Measurements from ENCODE around the gene KIAA1671. TPM values are rescaled to one million over a fixed set of nuclear protein-coding genes. Genes with fewer than 3 reads are reported as not detected.

The KIAA1671 gene
- polyA plus RNA-seq, 1 of the 3 experiments (the other 2 are of a cell fraction) = 7.4 TPM

- no peak for TF ChIP-seq EP300 (IDR thresholded peaks at IDR 0.05; ENCODE audit: borderline replicate concordance in 1 of 2, low read depth in 1 of 2, low read length in 1 of 2)
- no peak for TF ChIP-seq MAX (IDR thresholded peaks at IDR 0.05; ENCODE audit: low read depth)
- no peak for TF ChIP-seq RFX5 (IDR thresholded peaks at IDR 0.05; ENCODE audit: low read length)
- TF ChIP-seq FOSL2 (IDR thresholded peaks at IDR 0.05; ENCODE audit: borderline replicate concordance, low read depth) = no peak
- no peak for TF ChIP-seq MXI1 (IDR thresholded peaks at IDR 0.05; ENCODE audit: low read depth, low read length)
- no peak for TF ChIP-seq ZBTB33 (IDR thresholded peaks at IDR 0.05; ENCODE audit: borderline replicate concordance, low read depth)
- TF ChIP-seq MEF2A (IDR thresholded peaks at IDR 0.05; ENCODE audit: borderline replicate concordance, low read depth) = no peak
- TF ChIP-seq RAD21 (IDR thresholded peaks at IDR 0.05; ENCODE audit: low read length) = no peak
- no peak for TF ChIP-seq GABPA (IDR thresholded peaks at IDR 0.05; ENCODE audit: low read depth)
- TF ChIP-seq SMC3 (IDR thresholded peaks at IDR 0.05; ENCODE audit: low read depth, low read length) = no peak
- no peak for TF ChIP-seq TCF12 (IDR thresholded peaks at IDR 0.05)
- 92% methylated on average over 15 of the region's 16 CpGs for WGBS (ENCODE audit: low lambda C conversion rate)
- Histone ChIP-seq H3K27ac (ENCODE audit: low read depth in 2 of 2, low read length in 1 of 2) (no peak overlapping the region), H3K4me1 (ENCODE audit: control insufficient read depth in 1 of 2, insufficient read depth in 2 of 2, low read depth in 1 of 2, low read length in 1 of 2) (peaks cover 0 to 39% of the 10 kb centered on the region in 2 experiments; a peak in 1 of 4 replicates), H3K9me2 (no peaks in the 10 kb centered on the region), H3K4me3 (ENCODE audit: low read depth in 2 of 2, low read length in 1 of 2) (no peak overlapping the region), H3K9me3 (no peaks in the 10 kb centered on the region), H3K27me3 (ENCODE audit: insufficient read depth) (no peaks in the 10 kb centered on the region), H3K79me2 (ENCODE audit: insufficient read depth) (no peaks in the 10 kb centered on the region), H3F3A (replicated peaks; ENCODE audit: insufficient read depth) (no peaks in the 10 kb centered on the region), H3K4me2 (no peak overlapping the region), H4K20me1 (ENCODE audit: insufficient read depth) (no peaks in the 10 kb centered on the region), H3K36me3 (replicated peaks in 1 of 2; ENCODE audit: control insufficient read depth in 1 of 2, insufficient read depth in 2 of 2, low read length in 1 of 2) (no peaks in the 10 kb centered on the region), H2AFZ (ENCODE audit: low read depth) (no peak overlapping the region), H3K9ac (no peak overlapping the region)
- ChIA-PET CTCF (interaction anchor here (1.0 kb wide), 2 partner anchors 13 to 16 kb away, joined by 3 read pairs; no protein-coding TSS in a partner anchor), POLR2A (no interaction called here)
- no peak for DNase-seq
Measured at GRCh38 chr22:25064894-25065560, 112.5 kb downstream of the KIAA1671 start.

- TF ChIP-seq YY1 (IDR thresholded peaks at IDR 0.05; ENCODE audit: low read depth) (no peak), CTCF (IDR thresholded peaks at IDR 0.05) (no peak), FOXJ3 (CRISPR knock-in tag; IDR thresholded peaks at IDR 0.05) (no peak), SIN3A (IDR thresholded peaks at IDR 0.05; ENCODE audit: borderline replicate concordance, low read depth, low read length) (no peak), TEAD4 (IDR thresholded peaks at IDR 0.05; ENCODE audit: borderline replicate concordance, insufficient read depth) (no peak), JUND (IDR thresholded peaks at IDR 0.05) (no peak), FOXM1 (IDR thresholded peaks at IDR 0.05; ENCODE audit: low read depth) (no peak)
- Histone ChIP-seq H3K9ac (no peak overlapping the region), H3K4me2 (no peak overlapping the region), H3K4me3 (ENCODE audit: low read depth in 2 of 2, low read length in 1 of 2) (no peak overlapping the region), H3K27ac (ENCODE audit: low read depth in 2 of 2, low read length in 1 of 2) (peak overlapping the region in 1 of 2 experiments; percentile 86; a peak in 2 of 4 replicates), H3K9me3 (no peaks in the 10 kb centered on the region), H3K36me3 (replicated peaks in 1 of 2; ENCODE audit: control insufficient read depth in 1 of 2, insufficient read depth in 2 of 2, low read length in 1 of 2) (no peaks in the 10 kb centered on the region), H3F3A (replicated peaks; ENCODE audit: insufficient read depth) (no peaks in the 10 kb centered on the region), H3K9me2 (no peaks in the 10 kb centered on the region), H3K79me2 (ENCODE audit: insufficient read depth) (no peaks in the 10 kb centered on the region), H2AFZ (ENCODE audit: low read depth) (no peak overlapping the region), H3K27me3 (ENCODE audit: insufficient read depth) (no peaks in the 10 kb centered on the region), H4K20me1 (ENCODE audit: insufficient read depth) (no peaks in the 10 kb centered on the region), H3K4me1 (ENCODE audit: control insufficient read depth in 1 of 2, insufficient read depth in 2 of 2, low read depth in 1 of 2, low read length in 1 of 2) (peaks cover 0 to 47% of the 10 kb centered on the region in 2 experiments; a peak in 1 of 4 replicates)
- 97% methylated on average over 9 of the region's 15 CpGs for WGBS (ENCODE audit: low lambda C conversion rate)
- POLR2A ChIA-PET = no interaction called here
- no peak for DNase-seq
- CTCF ChIA-PET = interaction anchor here (1.6 to 5.6 kb wide), 2 partner anchors 10 to 128 kb away, joined by 3 to 36 read pairs; no protein-coding TSS in a partner anchor
Measured at GRCh38 chr22:25066861-25067435, 114.4 kb downstream of the KIAA1671 start.
